GM23338 (cell line): Measurements from ENCODE around the gene GBF1. TPM values are rescaled to one million over a fixed set of nuclear protein-coding genes. Genes with fewer than 3 reads are reported as not detected.

Experiments used
- ATAC-seq: fragments of 200-7000 bp; cut with Tn5 transposase; 3 replicates; pipeline ENCODE4 v1.9.1; 2020
- DNase-seq: peaks from one replicate; pipeline ENCODE4 v3.0.0-alpha.2; 2015; ENCODE audit warnings: low spot score
- H2AFZ ChIP-seq: fragments of 200-600 bp; sonication (generic); 2 replicates; pipeline ENCODE4 v1.8.0; 2016; ENCODE audit warnings: antibody characterized with exemption, mild to moderate bottlenecking, moderate library complexity
- H3F3A ChIP-seq: fragments of 200-600 bp; sonication (generic); replicated peaks from 2 replicates; pipeline ENCODE4 v1.8.0; 2017; ENCODE audit warnings: antibody characterized with exemption, mixed run types, low read depth
- H3K27ac ChIP-seq: fragments of 200-600 bp; sonication (generic); 2 replicates; pipeline ENCODE4 v1.6.1; 2016; ENCODE audit warnings: low read depth
- H3K27me3 ChIP-seq: fragments of 200-600 bp; sonication (generic); 2 replicates; pipeline ENCODE4 v1.8.0; 2016; ENCODE audit warnings: mild to moderate bottlenecking, mixed run types, moderate library complexity; ENCODE audit not compliant: insufficient read depth
- H3K36me3 ChIP-seq: fragments of 200-600 bp; sonication (generic); 2 replicates; pipeline ENCODE4 v1.8.0; 2016; ENCODE audit warnings: mild to moderate bottlenecking; ENCODE audit not compliant: insufficient read depth
- H3K4me1 ChIP-seq: fragments of 200-600 bp; sonication (generic); 2 replicates; pipeline ENCODE4 v1.8.0; 2016; ENCODE audit warnings: mild to moderate bottlenecking, moderate library complexity; ENCODE audit not compliant: insufficient read depth
- H3K4me2 ChIP-seq: fragments of 200-600 bp; sonication (generic); 2 replicates; pipeline ENCODE4 v1.7.1; 2017; ENCODE audit warnings: mixed run types
- H3K4me3 ChIP-seq: fragments of 200-600 bp; sonication (generic); 2 replicates; pipeline ENCODE4 v1.6.1; 2016; ENCODE audit warnings: mixed run types
- H3K79me2 ChIP-seq: fragments of 200-600 bp; sonication (generic); replicated peaks from 2 replicates; pipeline ENCODE4 v1.8.0; 2017; ENCODE audit warnings: mild to moderate bottlenecking; ENCODE audit not compliant: insufficient read depth
- H3K9me2 ChIP-seq: fragments of 200-600 bp; sonication (generic); 2 replicates; pipeline ENCODE4 v1.8.0; 2017; ENCODE audit not compliant: insufficient read depth
- H4K20me1 ChIP-seq: fragments of 200-600 bp; sonication (generic); replicated peaks from 2 replicates; pipeline ENCODE4 v1.8.0; 2017; ENCODE audit warnings: mild to moderate bottlenecking; ENCODE audit not compliant: insufficient read depth
- H3K27ac Mint-ChIP-seq: 2 replicates; pipeline ENCODE4 v1.8.0; 2020; ENCODE audit warnings: inconsistent platforms, mild to moderate bottlenecking, moderate library complexity, mixed read lengths
- H3K27me3 Mint-ChIP-seq: 3 replicates; pipeline ENCODE4 v1.8.0; 2022; ENCODE audit warnings: low read depth, mild to moderate bottlenecking, moderate library complexity, mixed read lengths, inconsistent platforms; ENCODE audit not compliant: insufficient read depth, poor library complexity
- H3K36me3 Mint-ChIP-seq: 3 replicates; pipeline ENCODE4 v1.8.0; 2021; ENCODE audit warnings: low read depth, mild to moderate bottlenecking, inconsistent platforms, moderate library complexity, mixed read lengths
- H3K4me1 Mint-ChIP-seq: 3 replicates; pipeline ENCODE4 v1.8.0; 2020; ENCODE audit warnings: mild to moderate bottlenecking, inconsistent platforms, mixed read lengths
- H3K4me3 Mint-ChIP-seq: 3 replicates; pipeline ENCODE4 v1.8.0; 2021; ENCODE audit warnings: moderate library complexity, mild to moderate bottlenecking, inconsistent platforms, mixed read lengths
- H3K9me3 Mint-ChIP-seq: 3 replicates; pipeline ENCODE4 v1.8.0; 2020; ENCODE audit warnings: moderate library complexity, mild to moderate bottlenecking, inconsistent platforms, mixed read lengths
- CREB1 ChIP-seq: fragments of 250-450 bp; sonication (Bioruptor Pico); IDR thresholded peaks from 2 replicates; pipeline ENCODE4 v1.5.0; 2020; ENCODE audit warnings: low read depth, mild to moderate bottlenecking, moderate library complexity
- EZH2phosphoT487 ChIP-seq: fragments of 200-600 bp; sonication (generic); IDR thresholded peaks from one replicate; pipeline ENCODE4 v1.8.1; 2018; ENCODE audit warnings: antibody characterized with exemption; ENCODE audit not compliant: unreplicated experiment
- JUNB ChIP-seq: IDR thresholded peaks from one replicate; pipeline ENCODE4 v1.6.1; 2016; ENCODE audit warnings: antibody characterized with exemption; ENCODE audit not compliant: unreplicated experiment
- NANOG ChIP-seq: IDR thresholded peaks from 2 replicates; pipeline ENCODE4 v1.6.1; 2016; ENCODE audit warnings: antibody characterized with exemption, borderline replicate concordance
- POLR2AphosphoS5 ChIP-seq: IDR thresholded peaks from 2 replicates; pipeline ENCODE4 v1.6.1; 2016; ENCODE audit warnings: antibody characterized with exemption, low read depth
- STAT1 ChIP-seq: IDR thresholded peaks from one replicate; pipeline ENCODE4 v1.6.1; 2016; ENCODE audit warnings: antibody characterized with exemption; ENCODE audit not compliant: unreplicated experiment
- ZNF114 ChIP-seq: fragments of 250-450 bp; sonication (Bioruptor Pico); IDR thresholded peaks from 2 replicates; pipeline ENCODE4 v1.5.0; 2020; ENCODE audit warnings: mild to moderate bottlenecking, moderate library complexity
- ZNF331 ChIP-seq: fragments of 250-450 bp; sonication (Bioruptor Pico); IDR thresholded peaks from 2 replicates; pipeline ENCODE4 v1.5.0; 2020; ENCODE audit warnings: low read depth, mild to moderate bottlenecking, moderate library complexity
- polyA plus RNA-seq: library from polyadenylated mRNA; unstranded; fragments of >200 nt; fragmentation: Nextera tagmentation; extraction: Ambion mirVana; gene quantifications from 2 replicates; pipeline ENCODE4 v1.2.1, GENCODE V29; 2016
- total RNA-seq: library from RNA; depleted of rRNA; stranded (reverse); fragments of >200 nt; shearing (Covaris generic); gene quantifications from 2 replicates; pipeline ENCODE4 v1.2.3, GENCODE V29; 2014
- TF ChIP-seq, protein P1 (sequence below), 2 experiments: fragments of 200-600 bp in 1 of 2; sonication (generic) in 1 of 2; conservative IDR thresholded peaks; 2 replicates each; pipeline versions ENCODE4 v1.5.1 to v1.6.1; 2016 to 2017; ENCODE audit warnings: antibody characterized with exemption in 2 of 2, low read depth in 2 of 2, mild to moderate bottlenecking in 2 of 2, moderate library complexity in 1 of 2
- TF ChIP-seq, protein P2 (sequence below): IDR thresholded peaks from 2 replicates; pipeline ENCODE4 v1.6.1; 2016; ENCODE audit warnings: antibody characterized with exemption

Gene GBF1
- total and polyA plus RNA-seq, 2 experiments from 2014 or later = 6.5 to 27.2 TPM

GRCh38 chr10:102342958-102343357, 97.6 kb downstream of the GBF1 start:
- Mint-ChIP-seq H3K27me3 (peaks cover 67% of the 10 kb centered on the region), H3K36me3 (peaks cover 12% of the 10 kb centered on the region; the same call in 2 of the 3 replicates), H3K4me1 (peaks cover 15% of the 10 kb centered on the region), H3K27ac (no peak overlapping the region), H3K9me3 (no peaks in the 10 kb centered on the region), H3K4me3 (no peak overlapping the region)
- Histone ChIP-seq H3K4me2 (0 out of 2 replicates have a peak overlapping the region, but pooled peaks have one; percentile 6), H3K4me1 (peaks cover 8% of the 10 kb centered on the region), H3K36me3 (no peaks in the 10 kb centered on the region), H3K27me3 (peaks cover 77% of the 10 kb centered on the region), H2AFZ (no peak overlapping the region), H4K20me1 (peaks cover 72% of the 10 kb centered on the region), H3K4me3 (no peak overlapping the region), H3K79me2 (no peaks in the 10 kb centered on the region), H3F3A (no peaks in the 10 kb centered on the region; the same call in 1 of the 2 replicates), H3K27ac (no peak overlapping the region), H3K9me2 (no peaks in the 10 kb centered on the region)
- no peak for DNase-seq
- ATAC-seq = no peak
- TF ChIP-seq POLR2AphosphoS5 = no peak
- no peak for TF ChIP-seq CREB1 (CRISPR knock-in tag)
- no peak for TF ChIP-seq NANOG
- no peak for TF ChIP-seq JUNB
- no peak for TF ChIP-seq STAT1
- no peak for TF ChIP-seq ZNF331 (CRISPR knock-in tag)

- Mint-ChIP-seq H3K27me3 (peaks cover 62% of the 10 kb centered on the region), H3K9me3 (no peaks in the 10 kb centered on the region), H3K4me3 (no peak overlapping the region), H3K27ac (no peak overlapping the region), H3K4me1 (peaks cover 15% of the 10 kb centered on the region), H3K36me3 (peaks cover 12% of the 10 kb centered on the region; the same call in 2 of the 3 replicates)
- Histone ChIP-seq H3K27me3 (peaks cover 67% of the 10 kb centered on the region), H4K20me1 (peaks cover 66% of the 10 kb centered on the region), H3K4me2 (no peak overlapping the region), H3K79me2 (no peaks in the 10 kb centered on the region), H3F3A (no peaks in the 10 kb centered on the region; the same call in 1 of the 2 replicates), H3K4me3 (no peak overlapping the region), H3K4me1 (peaks cover 8% of the 10 kb centered on the region), H3K27ac (no peak overlapping the region), H3K36me3 (no peaks in the 10 kb centered on the region), H3K9me2 (no peaks in the 10 kb centered on the region), H2AFZ (no peak overlapping the region)
- TF ChIP-seq ZNF114 (CRISPR knock-in tag) (no peak), POLR2AphosphoS5 (no peak), CREB1 (CRISPR knock-in tag) (no peak), ZNF331 (CRISPR knock-in tag) (no peak), STAT1 (no peak), NANOG (no peak), EZH2phosphoT487 (no peak)
- TF ChIP-seq, protein P1, sequence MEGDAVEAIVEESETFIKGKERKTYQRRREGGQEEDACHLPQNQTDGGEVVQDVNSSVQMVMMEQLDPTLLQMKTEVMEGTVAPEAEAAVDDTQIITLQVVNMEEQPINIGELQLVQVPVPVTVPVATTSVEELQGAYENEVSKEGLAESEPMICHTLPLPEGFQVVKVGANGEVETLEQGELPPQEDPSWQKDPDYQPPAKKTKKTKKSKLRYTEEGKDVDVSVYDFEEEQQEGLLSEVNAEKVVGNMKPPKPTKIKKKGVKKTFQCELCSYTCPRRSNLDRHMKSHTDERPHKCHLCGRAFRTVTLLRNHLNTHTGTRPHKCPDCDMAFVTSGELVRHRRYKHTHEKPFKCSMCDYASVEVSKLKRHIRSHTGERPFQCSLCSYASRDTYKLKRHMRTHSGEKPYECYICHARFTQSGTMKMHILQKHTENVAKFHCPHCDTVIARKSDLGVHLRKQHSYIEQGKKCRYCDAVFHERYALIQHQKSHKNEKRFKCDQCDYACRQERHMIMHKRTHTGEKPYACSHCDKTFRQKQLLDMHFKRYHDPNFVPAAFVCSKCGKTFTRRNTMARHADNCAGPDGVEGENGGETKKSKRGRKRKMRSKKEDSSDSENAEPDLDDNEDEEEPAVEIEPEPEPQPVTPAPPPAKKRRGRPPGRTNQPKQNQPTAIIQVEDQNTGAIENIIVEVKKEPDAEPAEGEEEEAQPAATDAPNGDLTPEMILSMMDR (conservative IDR thresholded peaks at IDR 0.05; ENCODE audit: low read depth in 2 of 2) = no peak
- TF ChIP-seq, protein P2, sequence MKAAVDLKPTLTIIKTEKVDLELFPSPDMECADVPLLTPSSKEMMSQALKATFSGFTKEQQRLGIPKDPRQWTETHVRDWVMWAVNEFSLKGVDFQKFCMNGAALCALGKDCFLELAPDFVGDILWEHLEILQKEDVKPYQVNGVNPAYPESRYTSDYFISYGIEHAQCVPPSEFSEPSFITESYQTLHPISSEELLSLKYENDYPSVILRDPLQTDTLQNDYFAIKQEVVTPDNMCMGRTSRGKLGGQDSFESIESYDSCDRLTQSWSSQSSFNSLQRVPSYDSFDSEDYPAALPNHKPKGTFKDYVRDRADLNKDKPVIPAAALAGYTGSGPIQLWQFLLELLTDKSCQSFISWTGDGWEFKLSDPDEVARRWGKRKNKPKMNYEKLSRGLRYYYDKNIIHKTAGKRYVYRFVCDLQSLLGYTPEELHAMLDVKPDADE = no peak
- ATAC-seq (no peak), DNase-seq (no peak)
Observed at GRCh38 chr10:102344067-102344466, 98.7 kb downstream of the GBF1 start.
